Measurements from ENCODE around the gene MESD. TPM values are rescaled to one million over a fixed set of nuclear protein-coding genes. Genes with fewer than 3 reads are reported as not detected.

The MESD gene
- total RNA-seq, 1 experiment from 2014 or later, result 30.2 TPM

DNA sequence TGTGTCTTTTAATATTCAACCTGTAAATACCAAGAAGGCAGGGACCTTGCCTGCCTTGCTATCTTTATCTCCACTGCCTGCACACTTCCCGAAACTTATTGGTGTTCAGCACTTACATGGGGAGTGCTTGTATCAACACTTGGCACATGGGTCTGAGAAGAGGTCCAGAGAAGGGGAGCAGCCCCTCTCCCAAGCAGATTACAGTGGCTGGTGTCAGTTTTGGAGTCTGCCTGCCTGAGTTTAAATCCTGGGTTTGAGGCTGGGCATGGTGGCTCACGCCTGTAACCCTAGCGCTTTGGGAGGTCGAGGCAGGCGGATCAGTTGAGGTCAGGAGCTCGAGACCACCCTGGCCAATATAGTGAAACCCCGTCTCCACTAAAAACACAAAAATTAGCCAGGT lies 20.3 kb downstream of the MESD start:
- Mint-ChIP-seq H3K4me3 (ENCODE audit: unreplicated experiment) (no peak overlapping the region), H3K9me3 (ENCODE audit: unreplicated experiment) (no peaks in the 10 kb centered on the region), H3K36me3 (ENCODE audit: insufficient read depth, unreplicated experiment) (peaks cover 12% of the 10 kb centered on the region), H3K4me1 (ENCODE audit: insufficient read depth, unreplicated experiment) (no peaks in the 10 kb centered on the region), H3K27me3 (ENCODE audit: insufficient read depth, unreplicated experiment) (no peaks in the 10 kb centered on the region), H3K27ac (ENCODE audit: low read depth, unreplicated experiment) (no peak overlapping the region)
- no TSS peak for BruUV-seq (replicated peaks)
- DNase-seq (ENCODE audit: unreplicated experiment), result no peak
- ChIA-PET CTCF (interaction anchor here (0.6 to 7.7 kb wide), 46 partner anchors 9 to 519 kb away, joined by 3 to 133 read pairs (median 5); partner anchors contain the start of gene CEMIP), POLR2A (interaction anchor here (0.6 to 2.7 kb wide), 7 partner anchors 10 to 514 kb away, joined by 3 to 15 read pairs (median 4); partner anchors contain the start of gene CEMIP)
- intact Hi-C loops (cut with micrococcal nuclease), result no loop called here
- TF ChIP-seq, protein P1, sequence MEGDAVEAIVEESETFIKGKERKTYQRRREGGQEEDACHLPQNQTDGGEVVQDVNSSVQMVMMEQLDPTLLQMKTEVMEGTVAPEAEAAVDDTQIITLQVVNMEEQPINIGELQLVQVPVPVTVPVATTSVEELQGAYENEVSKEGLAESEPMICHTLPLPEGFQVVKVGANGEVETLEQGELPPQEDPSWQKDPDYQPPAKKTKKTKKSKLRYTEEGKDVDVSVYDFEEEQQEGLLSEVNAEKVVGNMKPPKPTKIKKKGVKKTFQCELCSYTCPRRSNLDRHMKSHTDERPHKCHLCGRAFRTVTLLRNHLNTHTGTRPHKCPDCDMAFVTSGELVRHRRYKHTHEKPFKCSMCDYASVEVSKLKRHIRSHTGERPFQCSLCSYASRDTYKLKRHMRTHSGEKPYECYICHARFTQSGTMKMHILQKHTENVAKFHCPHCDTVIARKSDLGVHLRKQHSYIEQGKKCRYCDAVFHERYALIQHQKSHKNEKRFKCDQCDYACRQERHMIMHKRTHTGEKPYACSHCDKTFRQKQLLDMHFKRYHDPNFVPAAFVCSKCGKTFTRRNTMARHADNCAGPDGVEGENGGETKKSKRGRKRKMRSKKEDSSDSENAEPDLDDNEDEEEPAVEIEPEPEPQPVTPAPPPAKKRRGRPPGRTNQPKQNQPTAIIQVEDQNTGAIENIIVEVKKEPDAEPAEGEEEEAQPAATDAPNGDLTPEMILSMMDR (IDR thresholded peaks at IDR 0.05; ENCODE audit: unreplicated experiment), result no peak

GRCh38 chr15:80967991-80968510 lies 21.6 kb downstream of the MESD start:
- ChIA-PET POLR2A (interaction anchor here (1.3 to 2.7 kb wide), 3 partner anchors 11 to 189 kb away, joined by 3 to 15 read pairs (median 6); partner anchors contain the start of gene CEMIP), CTCF (interaction anchor here (0.5 to 7.7 kb wide), 16 partner anchors 8 to 530 kb away, joined by 3 to 133 read pairs (median 6); partner anchors contain the start of gene CEMIP)
- TF ChIP-seq, protein P1 (IDR thresholded peaks at IDR 0.05; ENCODE audit: unreplicated experiment), result no peak
- Mint-ChIP-seq H3K4me3 (ENCODE audit: unreplicated experiment) (no peak overlapping the region), H3K4me1 (ENCODE audit: insufficient read depth, unreplicated experiment) (no peaks in the 10 kb centered on the region), H3K27me3 (ENCODE audit: insufficient read depth, unreplicated experiment) (no peaks in the 10 kb centered on the region), H3K36me3 (ENCODE audit: insufficient read depth, unreplicated experiment) (peaks cover 12% of the 10 kb centered on the region), H3K9me3 (ENCODE audit: unreplicated experiment) (no peaks in the 10 kb centered on the region), H3K27ac (ENCODE audit: low read depth, unreplicated experiment) (no peak overlapping the region)
- intact Hi-C loops (cut with micrococcal nuclease), result no loop called here
- DNase-seq (ENCODE audit: unreplicated experiment), result no peak
- no TSS peak for BruUV-seq (replicated peaks)

DNA sequence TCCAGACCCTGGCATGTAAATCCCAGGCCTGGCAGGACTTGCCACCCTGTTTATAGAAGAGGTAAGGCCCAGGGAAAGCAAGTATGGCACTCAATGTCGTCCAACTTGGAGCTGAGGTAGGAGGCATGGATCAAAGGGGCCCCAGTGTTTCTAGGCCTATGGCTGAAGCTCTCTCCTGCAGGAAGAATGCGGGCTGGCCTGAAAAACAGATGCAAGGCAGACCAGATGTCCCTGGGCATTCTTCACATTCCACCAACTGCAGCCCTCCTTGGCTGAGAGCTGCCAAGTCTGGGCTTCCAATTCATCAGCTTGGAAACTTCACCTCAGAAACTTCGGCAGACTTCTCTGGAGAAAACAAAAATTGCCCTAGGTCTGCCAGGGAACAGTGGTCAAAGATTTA lies 22.2 kb downstream of the MESD start:
- no peaks in the 10 kb centered on the region for H3K4me1 Mint-ChIP-seq (ENCODE audit: insufficient read depth, unreplicated experiment)
- DNase-seq (ENCODE audit: unreplicated experiment), result no peak
- BruUV-seq (replicated peaks), result no TSS peak

More for the DNA sequence above, 22.2 kb downstream of the MESD start:
- no peak overlapping the region for H3K4me3 Mint-ChIP-seq (ENCODE audit: unreplicated experiment)
- POLR2A ChIA-PET, result interaction anchor here (1.3 to 1.8 kb wide), 2 partner anchors 10 to 20 kb away, joined by 3 to 6 read pairs; no protein-coding TSS in a partner anchor
- H3K36me3 Mint-ChIP-seq (ENCODE audit: insufficient read depth, unreplicated experiment), result peaks cover 12% of the 10 kb centered on the region
- intact Hi-C loops (cut with micrococcal nuclease), result no loop called here
- no peaks in the 10 kb centered on the region for H3K27me3 Mint-ChIP-seq (ENCODE audit: insufficient read depth, unreplicated experiment)
- TF ChIP-seq, protein P1 (IDR thresholded peaks at IDR 0.05; ENCODE audit: unreplicated experiment), result no peak
- no peak overlapping the region for H3K27ac Mint-ChIP-seq (ENCODE audit: low read depth, unreplicated experiment)
- H3K9me3 Mint-ChIP-seq (ENCODE audit: unreplicated experiment), result no peaks in the 10 kb centered on the region
- CTCF ChIA-PET, result interaction anchor here (0.7 to 7.7 kb wide), 9 partner anchors 156 to 530 kb away, joined by 3 to 133 read pairs (median 20); partner anchors contain the start of gene CEMIP
